Activated T-helper 2 cell treated with anti-CD3 and anti-CD28 coated beads, Interferon-gamma antibody, Interleukin-2, Interleukin-4, amounts not matched to agents 10 μg/mL and 5 μg/mL and 100 μg/mL, durations not matched to agents 14 hours and 24 hours and 36 hours (primary cell): Measurements from ENCODE around the gene SND1. TPM values are rescaled to one million over a fixed set of nuclear protein-coding genes. Genes with fewer than 3 reads are reported as not detected.

Source experiments
- DNase-seq: peaks from one replicate; pipeline ENCODE4 v3.0.0; 2021; ENCODE audit warnings: low spot score
- H3K27ac Mint-ChIP-seq: one replicate; pipeline ENCODE4 v1.8.0; 2021; ENCODE audit warnings: mixed read lengths
- H3K27me3 Mint-ChIP-seq: one replicate; pipeline ENCODE4 v1.8.0; 2021; ENCODE audit warnings: low read depth, mixed read lengths
- H3K36me3 Mint-ChIP-seq: one replicate; pipeline ENCODE4 v1.8.0; 2021; ENCODE audit warnings: low read depth, mixed read lengths
- H3K4me1 Mint-ChIP-seq: one replicate; pipeline ENCODE4 v1.8.0; 2021; ENCODE audit warnings: low read depth, mixed read lengths
- H3K4me3 Mint-ChIP-seq: one replicate; pipeline ENCODE4 v1.8.0; 2021; ENCODE audit warnings: low read depth, mild to moderate bottlenecking, moderate library complexity, mixed read lengths
- H3K9me3 Mint-ChIP-seq: one replicate; pipeline ENCODE4 v1.8.0; 2021; ENCODE audit warnings: mixed read lengths
- intact Hi-C: fragments of 100-400 bp; cut with micrococcal nuclease; formaldehyde crosslinking; loops from one replicate; pipeline ENCODE4 v1.15.1; 2023
- total RNA-seq: library from RNA; stranded (reverse); gene quantifications from 2 replicates; pipeline ENCODE4 v1.2.3, GENCODE V29; 2022

Gene SND1
- total RNA-seq, 1 donor from 2014 or later: 311 TPM

DNA sequence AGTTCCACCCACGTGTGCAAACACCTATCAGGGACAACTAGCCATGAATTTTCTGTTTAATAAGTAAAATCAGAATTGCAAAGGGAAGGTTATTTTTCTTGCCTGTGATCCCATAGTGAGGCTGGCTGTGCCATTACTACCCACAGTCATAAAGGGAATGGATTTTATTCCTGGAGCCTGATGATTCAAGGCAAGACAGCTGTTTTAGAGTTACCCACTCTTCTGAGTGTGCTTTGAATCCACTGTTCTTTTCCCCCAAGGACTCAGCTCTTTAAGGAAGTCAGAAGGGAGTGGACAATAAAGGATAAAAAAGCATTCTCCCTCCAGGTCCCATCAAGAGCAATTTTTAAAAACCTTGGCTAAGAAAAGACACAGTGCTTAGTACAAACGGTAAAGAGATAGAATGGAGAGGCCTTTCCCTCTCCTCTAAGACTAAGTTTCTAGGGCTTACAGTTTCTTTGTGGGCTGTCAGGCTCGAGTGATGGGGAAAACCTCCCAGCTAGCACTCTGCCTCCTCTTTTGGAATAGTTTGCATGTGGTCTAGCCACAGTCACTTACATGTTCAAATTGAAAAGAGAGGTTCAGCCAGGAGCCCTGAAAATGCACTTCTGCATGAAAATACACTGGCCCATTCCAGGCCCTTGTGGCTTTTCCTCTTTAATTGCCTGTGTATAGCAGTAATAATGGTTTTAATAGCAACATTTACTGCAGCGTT, 384.4 kb downstream of the SND1 start:
- Mint-ChIP-seq H3K4me3 (no peak overlapping the region), H3K27ac (no peak overlapping the region), H3K27me3 (peaks cover 8% of the 10 kb centered on the region), H3K36me3 (peaks cover 9% of the 10 kb centered on the region), H3K4me1 (peaks cover 3% of the 10 kb centered on the region), H3K9me3 (no peaks in the 10 kb centered on the region)
- intact Hi-C loops: no loop called here
- no peak for DNase-seq

DNA sequence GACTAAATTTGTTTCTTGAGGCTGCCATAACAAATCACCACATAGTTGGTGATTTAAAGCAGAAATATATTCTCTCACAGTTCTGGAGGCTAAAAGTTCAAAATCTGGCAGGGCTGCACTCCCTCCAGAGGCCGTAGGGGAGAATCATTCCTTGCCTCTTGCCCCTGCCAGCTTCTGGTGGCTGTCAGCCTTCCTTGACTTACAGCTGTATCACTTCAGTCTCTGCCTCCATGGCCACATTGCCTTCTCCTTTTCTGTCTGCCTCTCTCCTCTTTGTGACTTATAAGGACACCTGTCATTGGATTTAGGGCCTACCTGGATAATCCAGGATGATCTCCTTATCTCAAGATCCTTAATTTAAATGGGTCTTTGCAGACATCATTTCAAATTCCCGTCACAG, 385.1 kb downstream of the SND1 start:
- Mint-ChIP-seq H3K4me3 (no peak overlapping the region), H3K9me3 (no peaks in the 10 kb centered on the region), H3K27me3 (peaks cover 6% of the 10 kb centered on the region), H3K36me3 (peaks cover 9% of the 10 kb centered on the region), H3K4me1 (peaks cover 3% of the 10 kb centered on the region), H3K27ac (no peak overlapping the region)
- intact Hi-C loops: no loop called here
- no peak for DNase-seq

DNA sequence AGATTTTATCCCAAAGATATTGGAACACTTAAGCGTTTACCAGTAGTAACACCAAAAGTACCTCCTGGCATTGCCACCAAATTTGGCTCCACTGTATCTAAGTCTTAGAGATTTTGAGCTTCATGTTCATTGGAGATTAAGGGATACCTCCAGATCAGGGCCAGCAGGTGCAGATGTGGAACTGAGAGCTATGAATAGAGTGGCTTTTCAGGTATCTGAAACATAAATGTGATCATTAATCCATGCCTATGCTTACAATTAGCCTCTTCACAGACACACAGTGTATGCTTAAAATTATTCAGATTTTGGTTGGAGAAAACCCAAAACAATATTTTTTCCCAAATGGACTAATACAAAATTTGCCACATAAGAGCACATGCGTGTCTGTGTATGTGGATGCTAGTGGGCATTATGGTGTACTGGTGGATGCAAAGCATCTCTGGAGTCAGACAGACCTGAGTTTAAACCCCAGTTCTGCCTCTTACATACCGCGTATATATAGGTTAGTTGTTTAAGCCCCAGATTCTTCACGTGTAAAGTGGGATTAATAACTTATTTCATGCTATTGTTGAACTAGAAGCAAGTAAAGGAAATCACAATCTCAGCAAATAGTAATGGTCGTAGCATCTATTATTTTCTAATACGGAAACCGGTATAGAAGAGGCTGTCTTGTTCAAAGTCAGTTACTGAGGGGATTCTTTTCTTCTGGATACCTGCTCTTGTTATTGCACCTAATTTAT, 386.1 kb downstream of the SND1 start:
- intact Hi-C loops: no loop called here
- H3K9me3 Mint-ChIP-seq: no peaks in the 10 kb centered on the region
- H3K27ac Mint-ChIP-seq: no peak overlapping the region
- H3K4me1 Mint-ChIP-seq: peaks cover 3% of the 10 kb centered on the region
- no peak overlapping the region for H3K4me3 Mint-ChIP-seq
- H3K27me3 Mint-ChIP-seq: peaks cover 5% of the 10 kb centered on the region
- peaks cover 9% of the 10 kb centered on the region for H3K36me3 Mint-ChIP-seq
- DNase-seq: no peak

DNA sequence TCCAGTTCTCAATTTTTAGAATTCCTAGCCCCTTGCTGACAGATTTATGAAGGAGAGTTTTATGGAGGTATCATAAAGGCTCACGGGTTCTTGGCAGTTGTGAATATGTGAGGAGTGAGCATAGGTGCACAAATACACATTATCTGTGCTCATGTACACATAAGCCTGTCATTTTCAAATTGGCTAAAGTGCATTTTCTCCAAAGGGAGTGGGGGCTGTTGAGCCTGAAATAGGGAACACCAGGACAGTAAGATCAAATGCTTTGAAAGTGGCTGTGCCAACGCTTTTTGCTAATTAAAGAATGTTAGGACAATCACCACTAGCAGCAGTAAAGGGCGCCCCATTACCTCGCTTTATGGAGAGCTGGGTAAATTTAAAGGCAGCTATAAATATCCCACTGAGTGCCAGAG, 387.6 kb downstream of the SND1 start:
- no peak for DNase-seq
- Mint-ChIP-seq H3K4me1 (peaks cover 7% of the 10 kb centered on the region), H3K27me3 (no peaks in the 10 kb centered on the region), H3K36me3 (peaks cover 3% of the 10 kb centered on the region), H3K27ac (no peak overlapping the region), H3K4me3 (no peak overlapping the region), H3K9me3 (no peaks in the 10 kb centered on the region)
- intact Hi-C loops: no loop called here

DNA sequence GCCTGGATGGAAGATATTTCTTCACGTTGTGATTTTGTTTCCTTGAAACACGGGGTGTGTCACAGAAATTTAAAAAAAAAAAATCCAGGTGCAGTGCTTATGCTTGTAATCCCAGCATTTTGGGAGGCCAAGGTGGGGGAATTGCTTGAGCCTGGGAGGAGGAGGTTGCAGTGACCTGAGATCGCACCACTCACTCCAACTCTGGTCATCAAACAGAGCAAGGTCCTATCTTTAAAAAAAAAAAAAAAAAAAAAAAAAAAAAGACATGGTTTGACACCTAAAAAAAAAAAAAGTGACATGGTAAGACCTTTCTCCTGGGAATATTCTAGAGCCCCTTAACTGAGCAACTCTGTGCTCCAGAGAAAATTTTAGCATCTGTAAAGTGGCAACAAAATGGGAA, 388.2 kb downstream of the SND1 start:
- Mint-ChIP-seq H3K9me3 (no peaks in the 10 kb centered on the region), H3K27me3 (no peaks in the 10 kb centered on the region), H3K4me1 (peaks cover 10% of the 10 kb centered on the region), H3K4me3 (no peak overlapping the region), H3K36me3 (no peaks in the 10 kb centered on the region), H3K27ac (no peak overlapping the region)
- intact Hi-C loops: no loop called here
- no peak for DNase-seq

DNA sequence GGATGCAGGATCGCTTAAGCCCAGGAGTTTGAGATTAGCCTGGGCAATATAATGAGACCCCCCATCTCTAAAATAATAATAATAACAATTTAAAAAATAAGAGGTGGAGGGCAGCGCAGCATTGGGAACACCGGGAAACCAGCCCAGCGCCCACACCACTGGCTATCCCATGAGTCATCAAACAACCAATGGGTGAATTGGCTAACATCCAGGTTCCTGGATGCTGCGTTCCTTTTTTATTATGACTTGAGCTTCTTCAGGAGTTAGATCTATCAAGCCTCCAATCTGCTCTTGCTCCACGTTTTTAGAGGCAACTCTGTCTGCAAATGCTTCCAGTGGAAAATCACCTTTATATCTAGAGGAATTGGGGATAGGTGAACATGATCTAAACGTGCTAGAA, 389.2 kb downstream of the SND1 start:
- H3K27ac Mint-ChIP-seq: no peak overlapping the region
- H3K4me3 Mint-ChIP-seq: no peak overlapping the region
- H3K27me3 Mint-ChIP-seq: no peaks in the 10 kb centered on the region
- no peaks in the 10 kb centered on the region for H3K9me3 Mint-ChIP-seq
- H3K4me1 Mint-ChIP-seq: peaks cover 12% of the 10 kb centered on the region
- no peaks in the 10 kb centered on the region for H3K36me3 Mint-ChIP-seq
- DNase-seq: no peak
- intact Hi-C loops: no loop called here

DNA sequence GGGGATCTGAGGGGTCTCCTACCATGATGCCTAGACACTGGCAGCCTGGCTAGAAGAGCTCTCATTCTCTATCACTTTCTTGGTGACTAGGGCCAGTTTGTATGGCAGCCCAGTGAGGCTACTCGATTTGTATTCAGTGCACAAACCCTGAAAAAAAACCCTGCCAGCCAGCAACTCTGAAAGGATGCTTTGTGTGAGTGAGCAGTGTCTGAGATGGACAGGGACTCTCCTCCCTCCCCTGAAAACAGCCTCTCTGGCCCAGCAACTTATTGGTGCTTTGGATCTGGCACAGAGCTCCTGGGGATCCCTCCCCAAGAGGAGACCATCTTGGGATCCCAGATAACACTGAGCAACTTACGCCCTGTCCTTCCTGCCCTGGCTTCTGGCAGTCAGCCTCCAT, 390.0 kb downstream of the SND1 start:
- no peak overlapping the region for H3K27ac Mint-ChIP-seq
- no peak for DNase-seq
- intact Hi-C loops: no loop called here
- H3K4me1 Mint-ChIP-seq: peaks cover 12% of the 10 kb centered on the region
- no peak overlapping the region for H3K4me3 Mint-ChIP-seq
- H3K36me3 Mint-ChIP-seq: no peaks in the 10 kb centered on the region
- no peaks in the 10 kb centered on the region for H3K27me3 Mint-ChIP-seq
- H3K9me3 Mint-ChIP-seq: no peaks in the 10 kb centered on the region

DNA sequence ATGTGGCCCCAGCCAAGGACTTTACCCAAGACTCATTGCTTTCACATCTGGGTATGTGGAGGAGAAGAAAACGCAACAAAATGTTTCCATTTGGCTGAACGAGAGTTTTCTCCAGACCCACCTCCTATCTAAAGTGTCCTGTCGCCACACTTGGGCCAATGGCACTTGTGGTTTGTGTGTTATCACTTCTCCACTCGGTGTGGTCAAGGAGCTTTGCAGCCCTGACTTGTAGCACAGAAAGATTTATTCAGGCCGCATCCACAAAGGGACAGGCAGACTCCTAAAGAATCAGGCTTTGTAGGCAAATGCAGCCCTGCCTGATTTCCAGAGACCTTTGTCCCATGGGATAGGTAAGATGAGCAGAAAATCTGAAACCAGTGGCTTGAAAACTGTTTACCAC, 392.1 kb downstream of the SND1 start:
- Mint-ChIP-seq H3K4me1 (peaks cover 16% of the 10 kb centered on the region), H3K4me3 (no peak overlapping the region), H3K27ac (no peak overlapping the region), H3K27me3 (no peaks in the 10 kb centered on the region), H3K36me3 (no peaks in the 10 kb centered on the region), H3K9me3 (no peaks in the 10 kb centered on the region)
- DNase-seq: no peak
- intact Hi-C loops: no loop called here

DNA sequence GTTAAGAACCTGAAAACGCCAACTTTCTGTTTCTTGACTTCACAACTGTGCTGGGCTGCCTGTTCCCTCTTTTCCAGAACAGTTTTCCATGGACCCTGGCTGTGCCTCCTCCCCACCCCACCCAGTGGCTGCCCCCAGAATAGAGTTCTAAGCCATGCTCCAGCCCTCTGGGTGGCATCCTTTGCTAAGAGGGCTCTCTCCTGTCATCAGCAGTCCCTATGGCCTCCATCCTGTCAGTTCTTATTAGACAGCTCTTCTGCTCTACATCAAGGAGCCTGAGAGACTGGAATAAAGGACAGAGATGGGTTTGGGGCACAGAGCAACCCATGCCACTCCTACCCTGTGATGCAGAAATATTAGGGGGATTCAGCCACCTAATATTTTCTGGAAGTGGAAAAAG, 393.2 kb downstream of the SND1 start:
- Mint-ChIP-seq H3K36me3 (no peaks in the 10 kb centered on the region), H3K9me3 (no peaks in the 10 kb centered on the region), H3K27ac (no peak overlapping the region), H3K27me3 (no peaks in the 10 kb centered on the region), H3K4me3 (no peak overlapping the region), H3K4me1 (peaks cover 25% of the 10 kb centered on the region)
- no peak for DNase-seq
- intact Hi-C loops: no loop called here

DNA sequence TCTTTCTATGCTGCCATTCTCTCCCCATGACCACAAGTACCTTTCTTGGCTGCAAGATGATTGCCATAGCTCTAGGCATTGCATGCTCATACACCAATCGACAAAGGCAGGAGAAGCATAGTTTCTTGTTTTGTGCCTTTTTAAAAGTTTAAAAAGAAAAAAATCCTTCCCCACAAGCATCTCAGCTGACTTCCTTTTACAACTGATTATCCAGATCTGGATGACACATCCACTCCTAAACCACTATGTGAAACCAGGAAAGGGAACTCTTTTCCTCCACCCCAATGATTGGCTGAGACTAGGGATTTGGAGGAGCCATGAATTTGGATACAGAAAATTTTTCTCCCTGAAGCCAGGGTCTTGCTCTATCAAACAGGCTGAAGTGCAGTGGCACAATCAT, 393.8 kb downstream of the SND1 start:
- peaks cover 27% of the 10 kb centered on the region for H3K4me1 Mint-ChIP-seq
- no peaks in the 10 kb centered on the region for H3K36me3 Mint-ChIP-seq
- H3K9me3 Mint-ChIP-seq: no peaks in the 10 kb centered on the region
- intact Hi-C loops: no loop called here
- no peak overlapping the region for H3K4me3 Mint-ChIP-seq
- DNase-seq: no peak
- H3K27me3 Mint-ChIP-seq: no peaks in the 10 kb centered on the region
- H3K27ac Mint-ChIP-seq: no peak overlapping the region

DNA sequence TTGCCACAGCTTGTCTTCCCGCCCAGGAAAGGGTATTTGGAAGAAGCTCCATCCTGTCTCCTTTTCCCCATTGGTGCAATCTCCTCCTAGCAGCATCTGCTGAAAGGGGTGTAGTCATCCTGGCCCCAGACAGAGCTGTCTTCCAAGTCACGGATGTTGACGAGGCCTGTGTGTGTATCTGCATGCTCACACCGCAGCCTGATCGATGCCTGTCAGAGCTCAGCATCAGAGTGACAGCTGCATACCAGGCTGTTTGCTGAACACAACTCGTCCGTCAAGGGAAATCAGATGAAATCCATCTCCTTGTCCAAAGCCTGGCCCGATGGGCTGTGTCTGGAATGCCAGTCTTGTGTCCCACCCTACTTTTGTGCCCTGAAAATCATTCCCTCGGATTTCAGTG, 400.4 kb downstream of the SND1 start:
- intact Hi-C loops: no loop called here
- no peaks in the 10 kb centered on the region for H3K27me3 Mint-ChIP-seq
- peaks cover 26% of the 10 kb centered on the region for H3K4me1 Mint-ChIP-seq
- H3K9me3 Mint-ChIP-seq: no peaks in the 10 kb centered on the region
- H3K4me3 Mint-ChIP-seq: no peak overlapping the region
- H3K36me3 Mint-ChIP-seq: peaks cover 2% of the 10 kb centered on the region
- H3K27ac Mint-ChIP-seq: no peak overlapping the region
- no peak for DNase-seq

DNA sequence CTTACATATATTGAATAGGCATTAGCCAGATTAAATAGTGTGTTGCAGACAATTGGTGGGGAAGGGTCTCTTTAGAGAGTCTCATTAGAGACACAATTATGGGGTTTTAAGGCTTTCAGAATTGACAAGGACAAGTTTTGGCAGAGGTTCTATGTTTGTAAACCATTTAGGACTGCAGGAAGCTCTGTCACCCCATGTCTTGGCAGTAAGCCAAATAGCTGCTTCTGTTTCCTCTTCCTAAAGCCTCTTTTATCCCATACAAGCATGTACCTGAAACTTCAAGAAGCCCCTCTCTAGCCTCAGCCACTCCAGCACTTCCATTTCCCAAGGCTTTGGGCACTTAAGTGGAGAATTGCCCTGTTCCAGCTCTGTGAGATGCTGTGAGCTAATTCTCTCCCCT, 401.0 kb downstream of the SND1 start:
- Mint-ChIP-seq H3K27me3 (no peaks in the 10 kb centered on the region), H3K27ac (no peak overlapping the region), H3K36me3 (peaks cover 2% of the 10 kb centered on the region), H3K4me1 (peaks cover 32% of the 10 kb centered on the region), H3K4me3 (no peak overlapping the region), H3K9me3 (no peaks in the 10 kb centered on the region)
- no peak for DNase-seq
- intact Hi-C loops: no loop called here

DNA sequence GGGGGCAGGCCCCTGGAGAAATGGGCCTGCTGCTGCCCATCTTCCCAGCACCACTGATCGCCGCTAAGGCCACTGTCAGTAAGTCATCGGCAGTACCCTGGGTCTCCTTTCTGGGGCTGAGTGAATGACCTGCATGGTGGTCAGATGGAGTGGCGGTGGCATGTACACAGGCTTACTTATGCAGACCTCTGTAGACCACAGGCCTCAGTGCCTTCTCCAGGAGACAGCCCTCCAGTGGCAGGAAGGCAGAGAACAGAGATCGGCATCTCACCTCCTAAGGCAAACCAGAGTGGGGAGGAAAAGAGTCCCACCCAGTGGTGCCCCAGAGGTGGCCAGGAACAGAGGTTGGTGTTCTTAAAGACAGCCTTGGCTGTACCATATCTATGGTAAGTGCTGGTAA, 402.0 kb downstream of the SND1 start:
- Mint-ChIP-seq H3K9me3 (no peaks in the 10 kb centered on the region), H3K27me3 (no peaks in the 10 kb centered on the region), H3K36me3 (peaks cover 2% of the 10 kb centered on the region), H3K4me3 (no peak overlapping the region), H3K4me1 (peaks cover 35% of the 10 kb centered on the region), H3K27ac (no peak overlapping the region)
- no peak for DNase-seq
- intact Hi-C loops: no loop called here
